DND-41 (cell line): ENCODE results near the gene NMNAT2.

ENCODE experiments used
- ATAC-seq: fragments of 200-7000 bp; cut with Tn5 transposase; 3 replicates; pipeline ENCODE4 v1.9.1; 2021; ENCODE audit warnings: low read depth; ENCODE audit not compliant: insufficient read depth
- DNase-seq: peaks from one replicate; pipeline ENCODE4 v3.0.0-alpha.2; 2020
- H2AFZ ChIP-seq: 2 replicates; pipeline ENCODE4 v1.6.0; 2012; ENCODE audit warnings: low read depth, low read length
- H3K27ac ChIP-seq: 2 replicates; pipeline ENCODE4 v1.5.1; 2012; ENCODE audit warnings: low read length, inconsistent platforms
- H3K27me3 ChIP-seq: fragments of 200-600 bp; sonication (generic); 2 replicates; pipeline ENCODE4 v1.6.0; 2012; ENCODE audit warnings: low read length, mild to moderate bottlenecking, inconsistent platforms; ENCODE audit not compliant: insufficient read depth, poor library complexity
- H3K36me3 ChIP-seq: 2 replicates; pipeline ENCODE4 v1.5.1; 2012; ENCODE audit warnings: low read length, inconsistent platforms; ENCODE audit not compliant: insufficient read depth
- H3K4me1 ChIP-seq: 2 replicates; pipeline ENCODE4 v1.5.1; 2012; ENCODE audit warnings: mild to moderate bottlenecking, low read length; ENCODE audit not compliant: insufficient read depth
- H3K4me2 ChIP-seq: 2 replicates; pipeline ENCODE4 v1.6.0; 2012; ENCODE audit warnings: mild to moderate bottlenecking, moderate library complexity, low read length, inconsistent platforms; ENCODE audit not compliant: insufficient read depth
- H3K4me3 ChIP-seq, 2 experiments: fragments of 200-600 bp in 1 of 2; shearing (Covaris generic) in 1 of 2; 2 replicates each; pipeline ENCODE4 v1.5.1; 2012 to 2016; ENCODE audit warnings: inconsistent platforms in 2 of 2, low read length in 2 of 2, mild to moderate bottlenecking in 2 of 2, low read depth in 1 of 2, moderate library complexity in 1 of 2
- H3K79me2 ChIP-seq: 2 replicates; pipeline ENCODE4 v1.6.0; 2012; ENCODE audit warnings: low read length, inconsistent platforms; ENCODE audit not compliant: insufficient read depth
- H3K9ac ChIP-seq: 2 replicates; pipeline ENCODE4 v1.6.0; 2012; ENCODE audit warnings: low read depth, mild to moderate bottlenecking, inconsistent platforms, low read length, moderate library complexity
- H3K9me3 ChIP-seq: 2 replicates; pipeline ENCODE4 v1.5.1; 2012; ENCODE audit warnings: low read length, moderate library complexity, mild to moderate bottlenecking, inconsistent platforms; ENCODE audit not compliant: insufficient read depth, severe bottlenecking
- H4K20me1 ChIP-seq: 2 replicates; pipeline ENCODE4 v1.6.0; 2012; ENCODE audit warnings: low read length; ENCODE audit not compliant: insufficient read depth
- CTCF ChIP-seq: IDR thresholded peaks from 2 replicates; pipeline ENCODE4 v1.5.1; 2012; ENCODE audit warnings: borderline replicate concordance, low read length, moderate library complexity, mild to moderate bottlenecking; ENCODE audit not compliant: poor library complexity, severe bottlenecking; ENCODE audit errors: extremely low read depth
- EZH2 ChIP-seq: IDR thresholded peaks from 3 replicates; pipeline ENCODE4 v1.6.1; 2012; ENCODE audit warnings: borderline replicate concordance, low read depth, mild to moderate bottlenecking, moderate library complexity, low read length, inconsistent platforms; ENCODE audit not compliant: severe bottlenecking

NMNAT2 gene

DNA sequence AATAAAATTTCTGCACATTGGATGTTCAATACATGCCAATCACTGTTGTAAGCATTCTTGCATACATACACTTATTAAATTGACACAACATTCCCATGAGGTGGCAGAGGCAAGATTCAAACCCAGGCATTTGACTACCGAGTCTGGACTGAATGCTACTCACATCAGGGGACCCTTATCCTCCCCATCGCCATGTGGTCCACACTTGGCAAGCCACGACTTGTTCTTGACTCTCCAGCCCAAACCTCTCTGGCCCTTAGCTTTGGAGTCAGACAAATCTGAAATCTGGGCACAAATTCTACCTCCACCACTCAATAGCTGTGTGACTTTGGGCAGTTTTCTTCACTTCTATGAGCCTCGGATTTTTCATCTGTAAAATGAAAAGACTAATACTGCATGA, 57.1 kb downstream of the NMNAT2 start:
- TF ChIP-seq EZH2 (no peak), CTCF (no peak)
- DNase-seq (no peak), ATAC-seq (no peak)
- H3K4me3 ChIP-seq = no peak overlapping the region
- no peaks in the 10 kb centered on the region for H4K20me1 ChIP-seq
- no peak overlapping the region for H3K27ac ChIP-seq
- peaks cover 13% of the 10 kb centered on the region for H3K27me3 ChIP-seq
- no peaks in the 10 kb centered on the region for H3K4me1 ChIP-seq
- H3K9ac ChIP-seq = no peak overlapping the region
- H3K79me2 ChIP-seq = no peaks in the 10 kb centered on the region
- no peaks in the 10 kb centered on the region for H3K36me3 ChIP-seq
- no peak overlapping the region for H2AFZ ChIP-seq
- no peak overlapping the region for H3K4me2 ChIP-seq
- no peaks in the 10 kb centered on the region for H3K9me3 ChIP-seq

DNA sequence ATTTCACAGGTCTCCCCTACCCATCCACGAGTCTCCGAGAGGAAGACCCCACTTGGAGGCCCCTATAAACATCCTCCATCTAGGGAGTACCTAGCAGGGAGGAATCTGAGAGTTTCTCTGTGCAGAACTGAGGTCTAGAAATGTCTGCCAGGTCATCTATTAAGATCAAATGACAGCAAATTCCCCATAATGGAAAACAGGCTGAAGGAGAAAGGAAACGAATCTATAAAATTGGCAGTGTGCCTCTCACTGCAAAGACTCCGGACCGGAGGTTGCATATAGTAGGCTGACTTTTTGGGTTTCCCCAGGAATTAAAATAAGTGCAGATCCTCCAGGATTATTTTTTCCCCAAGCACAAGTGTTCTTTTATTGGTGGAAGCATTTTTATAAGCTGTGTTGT, 57.7 kb downstream of the NMNAT2 start:
- Histone ChIP-seq H4K20me1 (no peaks in the 10 kb centered on the region), H3K27me3 (peaks cover 13% of the 10 kb centered on the region), H3K4me1 (no peaks in the 10 kb centered on the region), H3K79me2 (no peaks in the 10 kb centered on the region), H3K4me2 (no peak overlapping the region), H3K9me3 (no peaks in the 10 kb centered on the region), H3K36me3 (no peaks in the 10 kb centered on the region), H2AFZ (no peak overlapping the region), H3K9ac (no peak overlapping the region), H3K27ac (no peak overlapping the region), H3K4me3 (no peak overlapping the region)
- DNase-seq = no peak
- ATAC-seq = no peak
- TF ChIP-seq CTCF = no peak
- no peak for TF ChIP-seq EZH2

DNA sequence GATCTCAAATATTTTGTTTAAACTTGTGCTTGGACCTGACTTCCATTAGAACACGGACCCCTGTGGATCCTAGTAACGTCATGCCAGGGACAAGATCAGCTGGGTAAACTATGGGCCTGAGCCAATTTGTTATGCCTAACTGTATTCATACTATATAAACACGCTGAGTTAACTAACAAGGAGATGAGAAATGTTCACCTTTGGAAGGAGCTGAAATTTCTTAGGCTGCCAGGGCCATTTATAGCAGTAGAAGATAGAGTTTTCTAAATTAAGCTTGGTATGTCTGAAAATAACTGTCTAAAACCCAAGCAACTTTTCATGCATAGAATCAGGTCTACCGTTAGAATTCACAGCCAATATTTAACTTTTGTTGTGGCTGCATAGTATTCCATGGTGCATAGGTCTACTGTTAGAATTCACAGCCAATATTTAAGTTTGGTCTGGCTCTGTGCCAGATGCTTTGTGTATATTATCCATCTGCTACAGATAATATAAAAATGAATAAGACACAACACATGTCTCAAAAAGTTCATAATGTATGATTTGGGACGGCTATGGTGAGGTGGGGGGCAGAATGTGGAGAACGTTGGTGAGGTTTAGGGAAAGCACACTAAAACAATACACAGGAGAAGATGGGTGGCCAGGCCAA, 61.5 kb downstream of the NMNAT2 start:
- no peaks in the 10 kb centered on the region for H3K9me3 ChIP-seq
- H3K27ac ChIP-seq = no peak overlapping the region
- H3K9ac ChIP-seq = no peak overlapping the region
- no peak overlapping the region for H3K4me2 ChIP-seq
- no peak for TF ChIP-seq EZH2
- H3K27me3 ChIP-seq = peaks cover 8% of the 10 kb centered on the region
- DNase-seq (no peak), ATAC-seq (no peak)
- no peak overlapping the region for H3K4me3 ChIP-seq
- no peak overlapping the region for H2AFZ ChIP-seq
- no peaks in the 10 kb centered on the region for H3K36me3 ChIP-seq
- H3K4me1 ChIP-seq = no peaks in the 10 kb centered on the region
- H3K79me2 ChIP-seq = no peaks in the 10 kb centered on the region
- no peaks in the 10 kb centered on the region for H4K20me1 ChIP-seq

DNA sequence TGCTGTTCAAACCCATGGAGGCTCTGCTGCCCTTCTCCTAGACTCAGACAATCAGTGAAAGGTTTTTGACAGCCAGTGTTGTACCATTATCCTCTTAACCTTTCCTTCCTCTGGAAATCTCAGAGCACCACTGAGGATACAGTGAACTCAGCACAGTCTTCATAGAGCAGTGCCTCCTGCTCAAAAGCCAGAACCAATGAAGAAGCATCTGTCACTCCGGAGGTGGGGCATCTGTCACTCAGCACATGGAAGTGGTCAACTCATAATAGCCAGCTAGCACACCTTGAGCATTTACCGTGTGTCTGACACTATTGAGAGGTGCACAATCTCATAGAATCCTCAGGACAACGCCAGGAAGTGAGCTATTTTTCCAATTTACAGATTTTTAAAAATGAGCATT, 62.4 kb downstream of the NMNAT2 start:
- Histone ChIP-seq H3K9ac (no peak overlapping the region), H3K9me3 (no peaks in the 10 kb centered on the region), H3K27ac (no peak overlapping the region), H3K27me3 (peaks cover 4% of the 10 kb centered on the region), H3K4me2 (no peak overlapping the region), H4K20me1 (no peaks in the 10 kb centered on the region), H3K4me3 (no peak overlapping the region), H3K36me3 (no peaks in the 10 kb centered on the region), H3K79me2 (no peaks in the 10 kb centered on the region), H3K4me1 (no peaks in the 10 kb centered on the region), H2AFZ (no peak overlapping the region)
- ATAC-seq (no peak), DNase-seq (no peak)
- TF ChIP-seq EZH2 (no peak), CTCF (no peak)
